Measurements from ENCODE around the gene TPTE.

GRCh38 chr21:10640446-10640845, 119.1 kb downstream of the TPTE start:
- TF ChIP-seq CTCF (IDR thresholded peaks at IDR 0.05) (no peak), EZH2 (IDR thresholded peaks at IDR 0.05; ENCODE audit: borderline replicate concordance, insufficient read depth, low read depth, low read length, poor library complexity, severe bottlenecking) (no peak)
